Kidney epithelial cell (primary cell): ENCODE data around the gene EIF3D. TPM values are rescaled to one million over a fixed set of nuclear protein-coding genes. Genes with fewer than 3 reads are reported as not detected.

Source experiments
- DNase-seq: peaks from one replicate; pipeline ENCODE4 v3.0.0-alpha.2; 2010; ENCODE audit warnings: low read depth
- H3K27me3 ChIP-seq: 2 replicates; pipeline ENCODE4 v1.6.0; 2011; ENCODE audit warnings: low read length; ENCODE audit not compliant: control insufficient read depth, insufficient read depth
- H3K36me3 ChIP-seq: 2 replicates; pipeline ENCODE4 v1.5.1; 2011; ENCODE audit warnings: low read length; ENCODE audit not compliant: control insufficient read depth, insufficient read depth
- H3K4me3 ChIP-seq: 2 replicates; pipeline ENCODE4 v1.5.1; 2011; ENCODE audit warnings: low read depth, mild to moderate bottlenecking, control low read depth, low read length
- CTCF ChIP-seq: IDR thresholded peaks from 2 replicates; pipeline ENCODE4 v1.5.1; 2011; ENCODE audit warnings: mild to moderate bottlenecking, moderate library complexity, low read length, control low read depth, inconsistent platforms; ENCODE audit not compliant: insufficient read depth, poor library complexity, severe bottlenecking
- total RNA-seq: library from RNA; depleted of rRNA; stranded (reverse); fragments of >200 nt; gene quantifications from 2 replicates; pipeline ENCODE4 v1.2.3, GENCODE V29; 2015

Gene EIF3D
- total RNA-seq, 1 donor from 2014 or later, result 619 TPM

GRCh38 chr22:36563898-36564297 is 34.9 kb upstream of the EIF3D start:
- peaks cover 8% of the 10 kb centered on the region for H3K27me3 ChIP-seq
- no peaks in the 10 kb centered on the region for H3K36me3 ChIP-seq
- DNase-seq, result no peak
- no peak for TF ChIP-seq CTCF
- H3K4me3 ChIP-seq, result no peak overlapping the region

GRCh38 chr22:36563444-36563843 is 34.5 kb upstream of the EIF3D start:
- no peaks in the 10 kb centered on the region for H3K36me3 ChIP-seq
- TF ChIP-seq CTCF, result no peak
- DNase-seq, result no peak
- no peak overlapping the region for H3K4me3 ChIP-seq
- H3K27me3 ChIP-seq, result peaks cover 8% of the 10 kb centered on the region

GRCh38 chr22:36563001-36563400 is 34.0 kb upstream of the EIF3D start:
- TF ChIP-seq CTCF, result no peak
- no peaks in the 10 kb centered on the region for H3K36me3 ChIP-seq
- H3K27me3 ChIP-seq, result peaks cover 8% of the 10 kb centered on the region
- no peak for DNase-seq
- H3K4me3 ChIP-seq, result no peak overlapping the region

GRCh38 chr22:36562261-36562835 is 33.4 kb upstream of the EIF3D start:
- no peak for TF ChIP-seq CTCF
- H3K27me3 ChIP-seq, result peaks cover 8% of the 10 kb centered on the region
- no peak overlapping the region for H3K4me3 ChIP-seq
- DNase-seq, result no peak
- no peaks in the 10 kb centered on the region for H3K36me3 ChIP-seq

GRCh38 chr22:36561291-36561811 is 32.4 kb upstream of the EIF3D start:
- H3K27me3 ChIP-seq, result peaks cover 5% of the 10 kb centered on the region
- H3K36me3 ChIP-seq, result no peaks in the 10 kb centered on the region
- H3K4me3 ChIP-seq, result no peak overlapping the region
- DNase-seq, result no peak
- no peak for TF ChIP-seq CTCF

GRCh38 chr22:36560001-36560400 is 31.0 kb upstream of the EIF3D start:
- H3K27me3 ChIP-seq, result peaks cover 5% of the 10 kb centered on the region
- DNase-seq, result no peak
- TF ChIP-seq CTCF, result no peak
- H3K4me3 ChIP-seq, result no peak overlapping the region
- no peaks in the 10 kb centered on the region for H3K36me3 ChIP-seq
